ENCODE data around the gene PLP1.
A peak's percentile ranks its signal among the peaks of the same experiment; 100 is the strongest.

Gene PLP1

DNA sequence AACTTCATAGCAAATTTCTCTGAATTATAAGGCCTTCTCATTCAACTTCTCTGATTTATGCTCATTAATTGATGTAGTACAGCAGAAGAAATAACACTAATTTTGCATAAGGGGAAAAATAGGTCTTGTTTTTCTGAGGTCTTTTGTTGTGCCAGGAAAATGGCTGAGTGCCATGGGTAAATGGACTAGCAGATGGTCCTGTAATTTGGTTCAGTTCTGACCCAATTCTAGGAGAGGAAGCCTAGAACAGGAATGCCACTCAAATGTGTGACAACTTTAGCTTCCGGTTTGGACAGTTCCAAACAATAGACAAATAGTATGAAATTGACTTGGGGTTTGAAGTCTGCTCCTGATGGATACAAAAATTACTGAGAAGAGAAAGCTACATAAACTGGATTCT, 49.2 kb downstream of the PLP1 start:
- DNase-seq (ENCODE audit: low spot score) = no peak

DNA sequence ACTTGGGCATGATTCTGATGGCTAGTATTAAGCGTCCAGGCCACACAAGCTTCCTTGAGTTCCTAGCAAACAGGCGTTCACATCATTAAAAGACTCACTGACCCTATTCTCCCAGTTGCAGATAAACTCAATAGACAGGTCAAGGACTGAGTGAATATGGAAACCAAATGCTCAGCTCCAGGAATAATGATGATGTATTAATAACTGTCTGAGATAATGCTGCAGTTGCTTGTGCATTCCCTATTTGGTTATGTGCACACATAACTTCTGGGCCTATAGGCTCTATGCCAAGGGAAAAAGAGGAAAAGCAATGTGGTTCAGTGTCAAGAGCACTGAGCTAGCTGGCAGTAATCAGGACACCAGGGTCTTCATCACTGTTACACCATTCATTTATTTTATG, 51.9 kb downstream of the PLP1 start:
- no peak for DNase-seq (ENCODE audit: low spot score)

DNA sequence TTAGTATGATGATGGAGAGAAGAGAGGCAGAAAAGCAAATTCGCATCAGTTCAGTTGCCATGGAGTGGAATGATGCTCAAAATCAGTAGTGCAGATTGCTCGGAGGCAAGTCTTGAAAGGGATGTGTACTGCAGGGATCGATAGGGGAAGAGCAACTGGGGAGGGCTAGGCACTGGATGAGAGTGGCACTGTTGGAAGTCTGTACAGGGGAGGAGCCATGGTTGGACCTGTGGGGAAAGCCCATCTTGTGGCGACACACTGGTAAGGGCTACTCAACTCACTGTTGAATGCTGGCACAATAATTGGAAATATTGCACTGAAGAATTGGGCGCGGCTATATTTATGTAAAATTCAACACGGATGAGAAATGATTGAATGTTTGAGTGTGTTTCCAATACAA, 54.2 kb downstream of the PLP1 start:
- DNase-seq (ENCODE audit: low spot score) = no peak

DNA sequence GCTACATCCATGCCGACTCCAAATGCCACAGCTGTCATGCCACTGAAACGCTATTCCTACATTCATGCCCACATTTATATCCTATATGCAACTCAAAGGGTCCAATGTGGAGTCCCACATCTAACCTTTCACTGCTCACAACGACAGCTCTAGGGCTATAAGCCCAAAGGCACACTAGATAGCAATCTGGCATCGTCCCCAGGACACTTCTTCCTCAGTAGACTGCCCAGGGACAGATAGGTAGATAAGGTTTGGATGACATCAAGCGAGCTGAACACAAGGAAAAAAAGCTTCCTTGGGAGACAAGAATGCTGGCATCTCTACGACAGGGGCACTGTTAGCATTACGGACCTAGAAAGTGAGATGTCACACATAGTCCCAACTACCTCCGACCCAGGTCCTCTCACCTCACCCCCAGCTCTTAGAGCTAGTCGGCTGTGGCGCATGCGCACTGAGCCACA, 54.7 kb downstream of the PLP1 start:
- no peak for DNase-seq (ENCODE audit: low spot score)

DNA sequence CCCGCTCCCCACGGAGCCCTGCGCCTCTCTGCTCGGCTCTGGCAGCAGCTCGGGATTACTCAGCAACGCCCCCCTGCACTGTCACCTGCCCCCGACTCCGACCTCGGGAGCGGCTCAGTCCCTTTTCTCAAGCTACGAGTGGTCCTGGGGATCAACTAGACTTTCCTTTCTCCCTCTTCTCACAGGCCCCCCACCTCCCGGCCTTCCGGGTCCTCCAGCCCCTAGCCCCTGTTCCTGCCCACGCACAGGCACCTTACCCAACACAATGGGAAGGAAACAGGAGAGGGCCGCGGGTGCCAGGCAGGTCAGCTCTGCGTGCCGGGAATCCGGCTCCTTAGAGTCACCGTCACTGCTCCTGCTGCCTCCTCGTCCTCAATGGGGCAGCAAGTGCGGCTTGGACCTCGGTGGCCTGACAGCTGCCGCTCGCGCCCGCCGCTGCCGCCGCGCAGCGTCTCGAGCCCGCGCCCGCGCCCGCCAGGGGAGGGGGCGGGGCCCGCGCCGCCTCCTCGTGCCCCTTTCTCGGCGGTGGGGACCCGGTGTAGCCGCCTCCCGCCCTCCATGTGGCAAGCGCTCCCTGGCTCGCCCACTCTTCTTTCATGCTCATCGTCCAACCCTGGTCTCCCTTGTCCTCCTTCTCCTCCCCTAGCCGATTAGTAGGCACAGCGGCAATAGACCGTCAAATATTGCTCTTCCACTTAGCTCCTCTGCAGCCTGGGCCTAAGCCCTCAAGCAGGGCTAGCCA, 55.3 kb downstream of the PLP1 start, which contains the start of gene RAB9B:
RAB9B (minus strand) TSS at position 455 of the 742 bp plus-strand sequence. CDS start 6,473 bp downstream, outside the sequence.
- peak; percentile 67 for DNase-seq (ENCODE audit: low spot score)

DNA sequence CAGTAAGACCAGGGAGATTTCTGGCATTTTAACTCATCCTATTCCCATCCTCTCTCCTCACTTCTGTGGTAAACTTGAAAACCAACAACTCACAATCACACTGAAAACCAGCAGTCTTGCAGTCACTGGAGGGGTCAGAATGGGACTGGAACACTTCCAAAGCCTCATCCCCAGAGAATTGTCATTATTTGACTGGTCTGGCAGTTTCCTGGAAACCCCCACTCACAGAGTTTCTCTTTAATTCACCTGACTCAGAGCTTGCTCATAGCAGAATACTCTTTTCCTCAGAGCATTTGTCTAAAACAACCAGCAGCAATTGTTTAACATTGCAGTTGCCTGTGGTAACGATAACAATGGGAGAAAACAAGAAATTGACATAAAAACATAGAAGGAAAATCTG, 62.8 kb downstream of the PLP1 start:
- DNase-seq (ENCODE audit: low spot score) = no peak
